HG03565 (cell line): ENCODE measurements around the gene EHF.

Experiments
- ATAC-seq: cut with Tn5 transposase; IDR thresholded peaks from one replicate; pipeline ENCODE4 v1.9.1; 2021; ENCODE audit warnings: mild to moderate bottlenecking, moderate library complexity; ENCODE audit not compliant: unreplicated experiment

Gene EHF

GRCh38 chr11:34643311-34643710 is 22.4 kb downstream of the EHF start:
- no peak for ATAC-seq

DNA sequence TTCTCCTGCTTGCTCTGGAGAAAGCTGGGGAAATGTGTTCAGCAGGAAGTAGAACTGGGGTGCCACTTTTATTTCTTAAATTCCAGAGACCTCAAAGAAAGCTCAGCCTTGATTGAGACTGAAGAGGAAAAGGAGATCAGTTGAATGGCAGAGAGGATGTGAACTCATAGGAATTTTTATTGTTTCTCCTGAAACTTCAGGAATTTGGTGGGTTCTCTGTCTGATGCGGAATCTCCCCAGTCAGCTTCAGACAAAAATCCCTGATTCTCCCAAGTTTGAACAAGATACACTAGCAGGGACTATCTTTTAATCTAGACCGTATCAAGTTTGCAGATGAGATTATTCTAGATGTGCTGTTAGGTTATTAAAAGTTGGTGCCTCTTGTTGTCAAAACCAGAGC is 23.0 kb downstream of the EHF start:
- no peak for ATAC-seq

GRCh38 chr11:34644669-34645406 is 23.9 kb downstream of the EHF start:
- ATAC-seq, result no peak

GRCh38 chr11:34646431-34646830 is 25.5 kb downstream of the EHF start:
- ATAC-seq, result no peak

- ATAC-seq, result no peak
Measured at GRCh38 chr11:34647131-34647530, 26.2 kb downstream of the EHF start.

DNA sequence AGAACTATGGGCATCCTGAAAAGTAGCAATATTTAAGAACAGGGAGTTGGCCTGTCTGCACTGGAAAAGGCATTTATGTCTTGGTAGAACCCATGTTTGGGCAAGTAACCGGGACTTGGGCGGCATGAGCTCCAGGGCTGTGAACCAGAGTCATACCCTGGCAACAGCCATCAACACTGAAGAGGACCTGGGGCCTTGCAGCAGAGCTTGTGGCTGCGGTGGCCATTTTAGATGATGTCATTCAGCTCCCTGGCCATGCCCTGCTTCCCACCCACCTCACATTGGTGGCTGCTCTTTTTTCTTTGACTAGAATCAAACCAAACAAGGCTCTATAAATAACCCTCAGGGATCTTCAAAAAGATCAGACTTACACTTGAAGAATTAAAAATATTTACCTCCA is 26.6 kb downstream of the EHF start:
- no peak for ATAC-seq

DNA sequence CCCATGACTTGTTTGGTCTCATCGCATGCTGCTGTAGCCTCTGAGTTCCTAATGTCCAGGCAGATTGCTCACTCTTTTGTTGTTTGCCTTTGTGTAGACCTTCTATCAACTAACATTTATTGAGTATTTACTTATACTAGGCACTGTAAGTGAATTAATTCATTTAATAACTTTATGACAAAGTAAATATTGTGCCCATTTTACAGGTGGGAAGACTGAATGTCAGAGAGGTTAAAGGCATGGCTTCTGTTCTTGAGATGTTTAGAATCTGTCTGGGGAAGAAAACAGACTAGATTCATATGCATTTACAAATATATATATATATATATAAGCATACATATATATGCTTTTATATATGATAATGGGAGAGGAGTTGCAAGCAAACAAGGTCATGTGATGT is 27.1 kb downstream of the EHF start:
- no peak for ATAC-seq

DNA sequence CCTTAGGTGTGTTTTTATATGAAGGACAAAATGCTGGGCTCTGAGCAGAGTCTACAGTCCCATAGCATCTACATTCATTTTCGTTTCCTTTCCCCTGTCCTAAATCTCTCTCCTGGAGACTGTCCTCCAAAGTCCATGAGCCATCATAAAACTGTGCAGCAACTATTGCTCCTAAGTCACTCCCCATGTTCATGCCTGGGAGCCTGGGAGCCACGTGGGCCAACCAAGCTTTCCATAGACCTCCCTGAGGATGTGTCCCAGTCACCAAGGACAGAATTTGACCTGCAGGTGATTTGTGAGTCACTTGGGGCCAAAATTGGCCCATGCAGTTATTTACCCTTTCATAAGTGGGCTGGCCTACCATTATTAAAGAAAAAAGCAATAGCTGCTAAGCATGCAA is 28.7 kb downstream of the EHF start:
- ATAC-seq, result no peak

GRCh38 chr11:34650528-34650927 is 29.6 kb downstream of the EHF start:
- ATAC-seq, result peak; percentile 87

DNA sequence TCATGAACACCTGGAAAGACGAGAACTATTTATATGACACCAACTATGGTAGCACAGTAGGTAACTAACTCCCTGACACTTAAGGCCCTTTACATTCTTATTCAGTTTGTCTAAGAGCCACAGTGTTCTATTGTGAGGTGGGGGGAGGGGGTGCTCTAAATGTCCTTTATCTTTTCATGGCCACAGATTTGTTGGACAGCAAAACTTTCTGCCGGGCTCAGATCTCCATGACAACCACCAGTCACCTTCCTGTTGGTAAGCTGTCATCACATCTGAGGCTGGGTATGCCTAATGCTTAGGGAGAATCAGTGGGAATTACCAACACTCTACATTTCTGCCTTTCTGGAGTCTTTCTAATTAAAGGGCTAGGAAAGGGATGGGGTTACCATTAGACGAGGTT is 30.7 kb downstream of the EHF start:
- no peak for ATAC-seq

GRCh38 chr11:34652191-34652973 is 31.5 kb downstream of the EHF start:
- no peak for ATAC-seq

- no peak for ATAC-seq
Measured at GRCh38 chr11:34653031-34653430, 32.1 kb downstream of the EHF start.

DNA sequence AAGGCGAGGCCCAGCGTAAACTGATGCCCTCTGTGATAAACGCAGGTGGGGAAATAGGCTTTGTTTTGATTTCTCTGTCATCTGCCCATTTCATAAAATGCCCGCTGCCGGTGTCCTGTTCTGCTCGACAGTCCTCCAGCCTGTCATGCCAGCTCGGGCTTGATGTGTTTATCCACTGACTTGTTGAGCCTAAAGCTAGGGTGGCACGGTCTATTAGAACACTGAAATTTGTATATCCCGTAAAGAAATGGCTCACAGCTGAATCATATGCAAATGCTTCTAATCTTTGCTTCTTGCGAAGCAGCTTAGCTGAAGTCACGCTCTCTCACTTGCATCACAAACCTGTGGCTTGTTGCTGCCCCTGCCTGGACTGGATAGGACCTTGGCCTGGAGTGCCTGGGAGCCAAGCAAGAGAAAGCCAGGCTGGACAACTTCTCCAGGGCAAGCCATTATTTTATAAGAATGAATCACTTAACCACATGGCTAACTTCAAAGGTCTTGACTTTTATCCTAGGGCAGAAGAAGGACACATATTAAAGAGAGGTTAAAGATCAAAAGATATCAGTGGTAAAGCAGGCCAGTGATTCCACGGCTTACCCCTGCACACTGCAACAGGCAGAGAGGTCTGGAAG is 33.1 kb downstream of the EHF start:
- ATAC-seq, result no peak

- ATAC-seq, result no peak
Measured at GRCh38 chr11:34654483-34655334, 33.8 kb downstream of the EHF start.

DNA sequence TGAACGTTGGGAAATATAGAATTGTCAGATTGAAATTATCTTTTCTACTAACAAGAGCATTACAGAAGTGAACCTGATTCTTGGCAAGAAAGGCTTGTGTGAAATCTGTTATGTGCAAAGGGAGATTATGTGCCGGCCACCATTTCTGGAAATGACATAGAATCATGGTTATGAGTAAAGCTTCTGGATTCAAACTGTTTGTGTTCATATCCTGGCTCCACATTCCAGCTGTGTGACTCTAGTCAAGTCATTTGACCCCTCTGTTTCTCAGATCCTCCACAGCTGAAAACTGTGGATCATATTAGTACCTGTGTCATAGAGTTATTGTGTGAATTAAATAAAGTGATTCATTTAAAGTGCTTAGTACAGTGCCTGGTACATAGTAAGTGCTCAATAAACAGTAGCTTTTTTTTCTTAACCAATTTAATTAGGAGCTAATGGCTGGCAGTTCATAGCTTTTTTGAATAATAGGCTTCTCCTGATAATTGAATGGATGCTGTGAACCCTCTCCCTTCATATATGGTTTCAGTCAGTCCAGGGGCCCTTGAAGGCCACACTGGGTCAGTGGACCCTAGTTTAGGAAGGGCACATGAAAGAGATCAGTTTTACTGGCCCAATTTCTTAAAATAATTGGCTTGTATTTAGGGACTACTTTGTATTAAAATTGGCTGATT is 34.6 kb downstream of the EHF start:
- no peak for ATAC-seq

GRCh38 chr11:34656062-34656720 is 35.3 kb downstream of the EHF start:
- ATAC-seq, result no peak

DNA sequence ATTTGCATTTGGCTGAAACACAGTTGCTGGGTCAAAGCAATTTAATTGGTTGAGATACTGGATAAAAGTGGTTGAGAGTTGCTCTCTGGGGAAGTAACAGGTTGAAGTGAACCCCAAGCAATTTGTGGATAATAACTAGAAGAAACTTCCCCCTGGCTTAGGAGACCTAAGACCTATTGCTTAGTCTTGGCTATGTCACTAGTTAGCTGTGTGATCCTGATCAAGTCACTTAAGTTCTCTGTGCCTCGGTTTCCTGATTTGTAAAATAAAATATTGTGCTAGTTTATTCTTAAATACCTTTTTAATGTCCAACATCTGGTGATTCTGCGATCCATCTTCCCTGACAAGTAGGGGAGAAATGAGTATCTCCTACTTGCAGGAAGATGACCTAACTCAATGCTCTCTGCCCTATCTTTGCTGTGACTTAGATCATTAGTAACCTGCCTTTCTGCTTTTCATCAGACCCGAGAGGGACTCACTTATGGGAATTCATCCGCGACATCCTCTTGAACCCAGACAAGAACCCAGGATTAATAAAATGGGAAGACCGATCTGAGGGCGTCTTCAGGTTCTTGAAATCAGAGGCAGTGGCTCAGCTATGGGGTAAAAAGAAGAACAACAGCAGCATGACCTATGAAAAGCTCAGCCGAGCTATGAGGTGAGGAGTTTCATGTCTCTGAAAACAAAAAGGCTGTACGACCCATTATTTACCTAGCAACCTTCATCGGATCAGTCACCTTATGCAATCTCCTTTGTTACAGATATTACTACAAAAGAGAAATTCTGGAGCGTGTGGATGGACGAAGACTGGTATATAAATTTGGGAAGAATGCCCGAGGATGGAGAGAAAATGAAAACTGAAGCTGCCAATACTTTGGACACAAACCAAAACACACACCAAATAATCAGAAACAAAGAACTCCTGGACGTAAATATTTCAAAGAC is 37.5 kb downstream of the EHF start:
- no peak for ATAC-seq

DNA sequence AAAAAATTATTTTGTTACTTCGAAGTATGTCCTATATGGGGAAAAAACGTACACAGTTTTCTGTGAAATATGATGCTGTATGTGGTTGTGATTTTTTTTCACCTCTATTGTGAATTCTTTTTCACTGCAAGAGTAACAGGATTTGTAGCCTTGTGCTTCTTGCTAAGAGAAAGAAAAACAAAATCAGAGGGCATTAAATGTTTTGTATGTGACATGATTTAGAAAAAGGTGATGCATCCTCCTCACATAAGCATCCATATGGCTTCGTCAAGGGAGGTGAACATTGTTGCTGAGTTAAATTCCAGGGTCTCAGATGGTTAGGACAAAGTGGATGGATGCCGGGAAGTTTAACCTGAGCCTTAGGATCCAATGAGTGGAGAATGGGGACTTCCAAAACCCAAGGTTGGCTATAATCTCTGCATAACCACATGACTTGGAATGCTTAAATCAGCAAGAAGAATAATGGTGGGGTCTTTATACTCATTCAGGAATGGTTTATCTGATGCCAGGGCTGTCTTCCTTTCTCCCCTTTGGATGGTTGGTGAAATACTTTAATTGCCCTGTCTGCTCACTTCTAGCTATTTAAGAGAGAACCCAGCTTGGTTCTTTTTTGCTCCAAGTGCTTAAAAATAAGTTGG is 38.3 kb downstream of the EHF start:
- ATAC-seq, result no peak
